ENCODE data around the gene HIGD1C. TPM values are rescaled to one million over a fixed set of nuclear protein-coding genes. Genes with fewer than 3 reads are reported as not detected.
A peak's percentile ranks its signal among the peaks of the same experiment; 100 is the strongest.

HIGD1C gene
- total RNA-seq, 4 donors from 2014 or later, result not detected

GRCh38 chr12:51001799-51002198 is 49.5 kb downstream of the HIGD1C start:
- WGBS, 2 donors (ENCODE audit: low coverage in 1 of 2), result 75 to 80% methylated on average over 1 of the region's 1 CpG
- no peak for ATAC-seq
- Histone ChIP-seq H3K27me3 (no peaks in the 10 kb centered on the region), H3K27ac (no peak overlapping the region), H3K9me3 (no peaks in the 10 kb centered on the region), H3K4me3 (no peak overlapping the region), H3K36me3 (peaks cover 0 to 96% of the 10 kb centered on the region in 2 donors), H3K4me1 (no peaks in the 10 kb centered on the region)
- TF ChIP-seq POLR2A (IDR thresholded peaks at IDR 0.05), result no peak
- no peak for TF ChIP-seq POLR2AphosphoS5 (IDR thresholded peaks at IDR 0.05)
- no peak for TF ChIP-seq EP300 (IDR thresholded peaks at IDR 0.05)
- TF ChIP-seq CTCF (IDR thresholded peaks at IDR 0.05), result no peak

- no peak overlapping the region for H3K4me3 ChIP-seq
- no peak for ATAC-seq
- no peak overlapping the region for H3K27ac ChIP-seq
- H3K9me3 ChIP-seq, result no peaks in the 10 kb centered on the region
- no peaks in the 10 kb centered on the region for H3K4me1 ChIP-seq
- no peaks in the 10 kb centered on the region for H3K27me3 ChIP-seq
- TF ChIP-seq POLR2A (IDR thresholded peaks at IDR 0.05), result no peak
- TF ChIP-seq POLR2AphosphoS5 (IDR thresholded peaks at IDR 0.05), result no peak
- TF ChIP-seq CTCF (IDR thresholded peaks at IDR 0.05), result no peak
- no peak for TF ChIP-seq EP300 (IDR thresholded peaks at IDR 0.05)
- WGBS, 2 donors (ENCODE audit: low coverage in 1 of 2), result 70 to 77% methylated on average over 2 to 5 of the region's 6 CpGs
- peaks cover 0 to 87% of the 10 kb centered on the region in 2 donors for H3K36me3 ChIP-seq
These were observed 52.2 kb downstream of the HIGD1C start for GRCh38 chr12:51004504-51004903.

GRCh38 chr12:51005030-51005429 is 52.7 kb downstream of the HIGD1C start:
- Histone ChIP-seq H3K9me3 (no peaks in the 10 kb centered on the region), H3K27me3 (no peaks in the 10 kb centered on the region), H3K4me3 (no peak overlapping the region), H3K4me1 (no peaks in the 10 kb centered on the region), H3K36me3 (peaks cover 0 to 82% of the 10 kb centered on the region in 2 donors), H3K27ac (no peak overlapping the region)
- TF ChIP-seq EP300 (IDR thresholded peaks at IDR 0.05) (no peak), POLR2A (IDR thresholded peaks at IDR 0.05) (no peak)
- WGBS, 2 donors (ENCODE audit: low coverage in 1 of 2), result 91 to 100% methylated on average over 3 of the region's 3 CpGs
- no peak for ATAC-seq

- WGBS, 2 donors (ENCODE audit: low coverage in 1 of 2), result 88% methylated on average over 2 of the region's 3 CpGs; no CpG with 5 or more reads in 1 of the 2 donors
- H3K27me3 ChIP-seq, result no peaks in the 10 kb centered on the region
- H3K9me3 ChIP-seq, result no peaks in the 10 kb centered on the region
- H3K36me3 ChIP-seq, result peaks cover 0 to 76% of the 10 kb centered on the region in 2 donors
- no peak for ATAC-seq
- no peak overlapping the region for H3K27ac ChIP-seq
- H3K4me1 ChIP-seq, result peaks cover 0 to 2% (median 0%) of the 10 kb centered on the region in 3 donors
- no peak for TF ChIP-seq EP300 (IDR thresholded peaks at IDR 0.05)
- no peak for TF ChIP-seq POLR2A (IDR thresholded peaks at IDR 0.05)
- TF ChIP-seq POLR2AphosphoS5 (IDR thresholded peaks at IDR 0.05), result no peak
- no peak for TF ChIP-seq CTCF (IDR thresholded peaks at IDR 0.05)
- no peak overlapping the region for H3K4me3 ChIP-seq
These were observed 53.3 kb downstream of the HIGD1C start for GRCh38 chr12:51005671-51006070.

GRCh38 chr12:51008329-51009055 is 56.1 kb downstream of the HIGD1C start:
- no peak for ATAC-seq
- H3K27me3 ChIP-seq, result no peaks in the 10 kb centered on the region
- H3K4me3 ChIP-seq, result peak overlapping the region in 1 of 2 donors; percentile 11
- TF ChIP-seq EP300 (IDR thresholded peaks at IDR 0.05) (no peak), POLR2AphosphoS5 (IDR thresholded peaks at IDR 0.05) (no peak), CTCF (IDR thresholded peaks at IDR 0.05) (no peak), POLR2A (IDR thresholded peaks at IDR 0.05) (no peak)
- no peaks in the 10 kb centered on the region for H3K9me3 ChIP-seq
- H3K36me3 ChIP-seq, result peaks cover 0 to 48% of the 10 kb centered on the region in 2 donors
- 86 to 100% methylated on average over 1 of the region's 1 CpG for WGBS, 2 donors (ENCODE audit: low coverage in 1 of 2)
- H3K27ac ChIP-seq, result peak overlapping the region in 1 of 4 donors; percentile 37
- H3K4me1 ChIP-seq, result peaks cover 0 to 8% (median 0%) of the 10 kb centered on the region in 3 donors
